HepG2 (cell line): ENCODE results near the gene NUDT2. TPM values are rescaled to one million over a fixed set of nuclear protein-coding genes. Genes with fewer than 3 reads are reported as not detected.

ENCODE experiments used
- ARID5B ChIP-seq: IDR thresholded peaks from 2 replicates; pipeline ENCODE4 v1.4.0; 2020; ENCODE audit warnings: mild to moderate bottlenecking, missing genetic modification reagents
- CBX2 ChIP-seq, 2 experiments: fragments of 200-600 bp in 1 of 2; sonication (generic); formaldehyde crosslinking in 1 of 2; IDR thresholded peaks; 2 replicates each; pipeline versions ENCODE4 v1.7.0 to v1.8.1; 2018 to 2022; ENCODE audit warnings: low read depth in 2 of 2, low read length in 1 of 2, mild to moderate bottlenecking in 1 of 2, missing genetic modification reagents in 1 of 2
- CC2D1A ChIP-seq: sonication (generic); formaldehyde crosslinking; IDR thresholded peaks from 2 replicates; pipeline ENCODE4 v1.8.1; 2023; ENCODE audit warnings: mild to moderate bottlenecking, missing genetic modification reagents
- CCDC6 ChIP-seq: sonication (generic); formaldehyde crosslinking; IDR thresholded peaks from 2 replicates; pipeline ENCODE4 v1.8.1; 2022; ENCODE audit warnings: mild to moderate bottlenecking, missing genetic modification reagents, moderate library complexity
- IRF1 ChIP-seq: sonication (generic); formaldehyde crosslinking; IDR thresholded peaks from 2 replicates; pipeline ENCODE4 v1.4.0; 2020; ENCODE audit warnings: low read depth, mild to moderate bottlenecking, missing genetic modification reagents
- KLF11 ChIP-seq: IDR thresholded peaks from 2 replicates; pipeline ENCODE4 v1.6.1; 2016; ENCODE audit warnings: missing compliant biosample characterization
- MIER2 ChIP-seq: IDR thresholded peaks from 2 replicates; pipeline ENCODE4 v1.6.1; 2016; ENCODE audit warnings: missing biosample characterization, missing genetic modification reagents
- MZF1 ChIP-seq: sonication (generic); formaldehyde crosslinking; IDR thresholded peaks from 2 replicates; pipeline ENCODE4 v1.8.1; 2023; ENCODE audit warnings: mild to moderate bottlenecking, missing genetic modification reagents, borderline replicate concordance
- NR2F2 ChIP-seq: IDR thresholded peaks from 2 replicates; pipeline ENCODE4 v1.6.1; 2012; ENCODE audit warnings: low read depth, inconsistent platforms, borderline replicate concordance
- PAXIP1 ChIP-seq: sonication (generic); formaldehyde crosslinking; conservative IDR thresholded peaks from 2 replicates; pipeline ENCODE4 v1.4.0; 2020; ENCODE audit warnings: mild to moderate bottlenecking, missing genetic modification reagents, moderate library complexity
- SMARCE1 ChIP-seq: fragments of 450-650 bp; IDR thresholded peaks from 2 replicates; pipeline ENCODE4 v1.6.1; 2017; ENCODE audit warnings: borderline replicate concordance
- ZBTB38 ChIP-seq: sonication (generic); formaldehyde crosslinking; IDR thresholded peaks from 2 replicates; pipeline ENCODE4 v1.5.1; 2020; ENCODE audit warnings: mild to moderate bottlenecking, missing genetic modification reagents
- ZNF160 ChIP-seq: sonication (generic); formaldehyde crosslinking; IDR thresholded peaks from 2 replicates; pipeline ENCODE4 v1.8.0; 2022; ENCODE audit warnings: mild to moderate bottlenecking, inconsistent platforms, missing genetic modification reagents
- ZNF337 ChIP-seq: sonication (generic); formaldehyde crosslinking; IDR thresholded peaks from 2 replicates; pipeline ENCODE4 v1.5.1; 2020; ENCODE audit warnings: missing genetic modification reagents, low read depth, mild to moderate bottlenecking, borderline replicate concordance
- ZNF354B ChIP-seq: sonication (generic); formaldehyde crosslinking; IDR thresholded peaks from 2 replicates; pipeline ENCODE4 v1.8.0; 2022; ENCODE audit warnings: mild to moderate bottlenecking, missing genetic modification reagents
- ZNF451 ChIP-seq: sonication (generic); formaldehyde crosslinking; IDR thresholded peaks from 2 replicates; pipeline ENCODE4 v1.5.0; 2020; ENCODE audit warnings: mild to moderate bottlenecking, missing genetic modification reagents
- ZNF484 ChIP-seq: sonication (generic); formaldehyde crosslinking; IDR thresholded peaks from 2 replicates; pipeline ENCODE4 v1.5.1; 2020; ENCODE audit warnings: mild to moderate bottlenecking, low read depth, missing genetic modification reagents, borderline replicate concordance
- ZNF577 ChIP-seq: sonication (generic); formaldehyde crosslinking; IDR thresholded peaks from 2 replicates; pipeline ENCODE4 v1.4.0; 2020; ENCODE audit warnings: mild to moderate bottlenecking, low read depth, missing genetic modification reagents, borderline replicate concordance
- ZNF7 ChIP-seq: IDR thresholded peaks from 2 replicates; pipeline ENCODE4 v1.6.1; 2016; ENCODE audit warnings: missing biosample characterization, missing genetic modification reagents
- ZNF709 ChIP-seq: sonication (generic); formaldehyde crosslinking; IDR thresholded peaks from 2 replicates; pipeline ENCODE4 v1.5.0; 2020; ENCODE audit warnings: mild to moderate bottlenecking, missing genetic modification reagents
- ZNF792 ChIP-seq: IDR thresholded peaks from 2 replicates; pipeline ENCODE4 v1.6.1; 2016
- ZSCAN25 ChIP-seq: sonication (generic); formaldehyde crosslinking; IDR thresholded peaks from 2 replicates; pipeline ENCODE4 v1.8.0; 2022; ENCODE audit warnings: mild to moderate bottlenecking, missing genetic modification reagents
- polyA plus RNA-seq, 8 experiments: library from polyadenylated mRNA; depleted of rRNA in 3 of 8; stranded (reverse) in 7 of 8; unstranded in 1 of 8; fragments of >200 nt; fragmentation: Illumina TruSeq in 4 of 8; extraction: Trizol in 4 of 8; gene quantifications; 2 replicates each; pipeline versions ENCODE4 v1.2.1 to v1.2.3, GENCODE V29; 2011 to 2016; ENCODE audit warnings: low read depth in 4 of 8, missing spikeins in 1 of 8, mixed read lengths in 1 of 8; ENCODE audit not compliant: insufficient read depth in 1 of 8
- total RNA-seq, 5 experiments: library from RNA; depleted of rRNA; stranded (reverse); fragments of >200 nt; fragmentation: Illumina TruSeq; extraction: Trizol; gene quantifications; 2 replicates each; pipeline ENCODE4 v1.2.3, GENCODE V29; 2016; ENCODE audit warnings: low read depth in 1 of 5

The NUDT2 gene
- total and polyA plus RNA-seq, 2 of the 13 experiments (the other 11 are each of a cell fraction or from before 2014, with no cell fraction given), result 19.9 to 24.6 TPM

- TF ChIP-seq PAXIP1 (CRISPR knock-in tag) (no peak), CC2D1A (CRISPR knock-in tag) (0 out of 2 replicates have a peak, but pooled peaks have one; percentile 57), ZNF337 (CRISPR knock-in tag) (no peak; the same call in 1 of the 2 replicates), ZNF792 (CRISPR knock-in tag) (peak; percentile 72; the same call in 1 of the 2 replicates), ZNF354B (CRISPR knock-in tag) (0 out of 2 replicates have a peak, but pooled peaks have one; percentile 32), ZBTB38 (CRISPR knock-in tag) (no peak; the same call in none of the 2 replicates), MZF1 (CRISPR knock-in tag) (no peak), CCDC6 (CRISPR knock-in tag) (peak; percentile 90; the same call in 1 of the 2 replicates), ZNF577 (CRISPR knock-in tag) (no peak), SMARCE1 (no peak), MIER2 (no peak), ZNF451 (CRISPR knock-in tag) (no peak), CBX2 (IDR thresholded peaks at IDR 0.05; ENCODE audit: low read depth, low read length) (no peak), CBX2 (CRISPR knock-in tag; IDR thresholded peaks at IDR 0.05; ENCODE audit: low read depth) (0 out of 2 replicates have a peak, but pooled peaks have one; percentile 24), ZNF484 (CRISPR knock-in tag) (no peak), ARID5B (0 out of 2 replicates have a peak, but pooled peaks have one; percentile 20), KLF11 (CRISPR knock-in tag) (no peak), ZNF709 (CRISPR knock-in tag) (peak; percentile 77; the same call in 1 of the 2 replicates), IRF1 (CRISPR knock-in tag) (no peak), NR2F2 (no peak), ZNF160 (CRISPR knock-in tag) (no peak; the same call in 1 of the 2 replicates), ZNF7 (CRISPR knock-in tag) (no peak), ZSCAN25 (CRISPR knock-in tag) (peak; percentile 56; the same call in 1 of the 2 replicates)
Measured at GRCh38 chr9:34380511-34381315, 51.3 kb downstream of the NUDT2 start (continued).
